Epidermal melanocyte (primary cell): Measurements from ENCODE around the gene CELF1.
"Not testable (repeated sequence)": the region's sequence is repeated elsewhere in the genome, so short reads cannot be mapped to it uniquely, and the experiment has no call there.

Source experiments
- DNase-seq: peaks from one replicate; pipeline ENCODE4 v3.0.0; 2011; ENCODE audit warnings: low spot score; ENCODE audit not compliant: insufficient read length

CELF1 gene

GRCh38 chr11:47541070-47541469 is 11.9 kb downstream of the CELF1 start:
- DNase-seq, result no peak

- no peak for DNase-seq
These were observed 13.3 kb downstream of the CELF1 start for GRCh38 chr11:47539681-47540039.

- no peak for DNase-seq
These were observed 14.0 kb downstream of the CELF1 start for GRCh38 chr11:47538741-47539565.

GRCh38 chr11:47536915-47537314 is 16.0 kb downstream of the CELF1 start:
- no peak for DNase-seq

GRCh38 chr11:47534704-47535251 is 18.2 kb downstream of the CELF1 start:
- no peak for DNase-seq

GRCh38 chr11:47533690-47534151 is 19.2 kb downstream of the CELF1 start:
- DNase-seq, result no peak

GRCh38 chr11:47532597-47533213 is 20.2 kb downstream of the CELF1 start:
- no peak for DNase-seq

GRCh38 chr11:47531666-47532065 is 21.3 kb downstream of the CELF1 start:
- DNase-seq, result no peak

GRCh38 chr11:47530721-47531120 is 22.2 kb downstream of the CELF1 start:
- not testable (repeated sequence) for DNase-seq

- DNase-seq, result no peak
These were observed 23.0 kb downstream of the CELF1 start for GRCh38 chr11:47529951-47530350.

- DNase-seq, result no peak
These were observed 25.7 kb downstream of the CELF1 start for GRCh38 chr11:47527186-47527585.

GRCh38 chr11:47526032-47526431 is 26.9 kb downstream of the CELF1 start:
- DNase-seq, result not testable (repeated sequence)

- DNase-seq, result no peak
These were observed 28.5 kb downstream of the CELF1 start for GRCh38 chr11:47524291-47524874.

GRCh38 chr11:47523490-47524225 is 29.3 kb downstream of the CELF1 start:
- peak; percentile 61 for DNase-seq

- DNase-seq, result no peak
These were observed 34.5 kb downstream of the CELF1 start for GRCh38 chr11:47518212-47518964.

- DNase-seq, result no peak
These were observed 35.7 kb downstream of the CELF1 start for GRCh38 chr11:47516984-47517853.

- DNase-seq, result no peak
These were observed 36.8 kb downstream of the CELF1 start for GRCh38 chr11:47516155-47516554.

GRCh38 chr11:47514825-47515647 is 37.9 kb downstream of the CELF1 start:
- no peak for DNase-seq

GRCh38 chr11:47512701-47513100 is 40.2 kb downstream of the CELF1 start:
- DNase-seq, result no peak
